Measurements from ENCODE around the gene RFX2.
"Not testable (repeated sequence)": the region's sequence is repeated elsewhere in the genome, so short reads cannot be mapped to it uniquely, and the experiment has no call there.

RFX2 gene

DNA sequence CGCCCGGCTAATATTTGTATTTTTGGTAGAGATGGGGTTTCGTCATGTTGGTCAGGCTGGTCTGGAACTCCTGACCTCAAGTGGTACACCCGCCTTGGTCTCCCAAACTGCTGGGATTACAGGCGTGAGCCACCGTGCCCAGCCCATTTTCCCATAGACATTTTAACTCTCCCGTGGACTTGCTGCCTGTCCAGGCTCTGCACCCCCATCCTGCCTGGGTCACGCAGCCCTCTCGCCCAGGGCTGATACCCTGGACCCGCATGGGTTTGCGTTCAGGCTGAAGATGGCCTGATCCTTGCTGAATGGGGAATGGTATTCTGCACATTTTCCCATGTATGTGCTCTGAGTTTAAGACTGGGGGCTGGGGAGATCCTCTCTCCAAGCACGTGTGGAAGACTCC, 86.4 kb downstream of the RFX2 start:
- H3K27ac ChIP-seq = no peak overlapping the region
- no peak overlapping the region for H3K4me3 ChIP-seq

DNA sequence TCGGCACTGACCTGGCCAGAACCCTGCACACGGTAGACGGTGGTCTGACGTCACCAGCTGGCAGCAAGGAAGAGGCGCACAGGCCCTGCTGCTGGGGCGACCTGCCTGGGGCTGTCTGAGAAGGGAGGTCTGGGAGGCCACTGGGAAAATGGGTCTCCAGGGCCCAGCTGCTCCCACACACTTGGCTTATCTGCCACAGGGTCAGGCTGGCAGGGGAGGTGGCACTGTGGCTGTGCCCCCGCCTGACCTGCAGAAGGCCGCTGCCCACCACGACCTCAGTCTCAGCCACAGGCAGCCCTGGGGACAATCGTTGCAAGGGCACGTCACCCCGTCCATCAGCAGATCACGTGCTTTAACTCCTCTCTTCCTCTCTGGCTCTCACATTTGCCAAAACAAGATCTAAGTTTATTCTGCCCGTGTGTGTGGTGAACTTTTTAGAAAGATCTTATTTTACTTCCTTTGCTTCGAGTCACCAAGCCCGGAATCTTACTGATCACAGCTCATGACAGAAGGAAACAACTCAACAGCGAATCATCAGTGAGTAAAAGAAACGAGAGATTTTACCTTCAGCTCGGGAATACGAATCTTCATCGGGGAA, 87.1 kb downstream of the RFX2 start:
- H3K4me3 ChIP-seq = no peak overlapping the region
- peak overlapping the region in 2 of 21 experiments; percentile 9 to 31 for H3K27ac ChIP-seq

DNA sequence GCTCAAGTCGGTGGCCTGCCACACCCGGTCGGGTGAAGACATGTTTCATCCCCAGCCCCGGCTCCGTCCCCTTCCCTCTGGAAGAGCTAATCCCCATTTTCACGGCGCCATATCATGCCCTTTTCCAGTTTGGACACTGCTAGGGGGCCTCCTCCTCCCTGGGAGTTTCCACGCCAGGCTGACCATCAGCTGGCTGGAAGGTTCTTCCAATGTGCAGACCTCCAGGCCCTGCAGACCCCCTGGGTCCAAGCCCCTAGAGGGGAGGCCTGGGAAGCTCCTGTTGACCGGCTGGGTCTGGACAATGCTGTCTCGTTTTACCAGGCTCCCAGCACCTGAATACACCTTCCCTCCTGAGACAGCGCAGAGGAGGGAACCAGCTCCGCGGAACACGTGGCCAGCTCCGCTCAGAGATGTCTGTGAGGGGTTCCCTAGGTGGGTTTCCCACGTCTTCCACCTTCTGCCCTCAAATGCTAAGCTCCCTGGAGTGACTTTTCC, 87.7 kb downstream of the RFX2 start:
- peak overlapping the region in 2 of 21 experiments; percentile 9 to 31 for H3K27ac ChIP-seq
- H3K4me3 ChIP-seq = no peak overlapping the region

DNA sequence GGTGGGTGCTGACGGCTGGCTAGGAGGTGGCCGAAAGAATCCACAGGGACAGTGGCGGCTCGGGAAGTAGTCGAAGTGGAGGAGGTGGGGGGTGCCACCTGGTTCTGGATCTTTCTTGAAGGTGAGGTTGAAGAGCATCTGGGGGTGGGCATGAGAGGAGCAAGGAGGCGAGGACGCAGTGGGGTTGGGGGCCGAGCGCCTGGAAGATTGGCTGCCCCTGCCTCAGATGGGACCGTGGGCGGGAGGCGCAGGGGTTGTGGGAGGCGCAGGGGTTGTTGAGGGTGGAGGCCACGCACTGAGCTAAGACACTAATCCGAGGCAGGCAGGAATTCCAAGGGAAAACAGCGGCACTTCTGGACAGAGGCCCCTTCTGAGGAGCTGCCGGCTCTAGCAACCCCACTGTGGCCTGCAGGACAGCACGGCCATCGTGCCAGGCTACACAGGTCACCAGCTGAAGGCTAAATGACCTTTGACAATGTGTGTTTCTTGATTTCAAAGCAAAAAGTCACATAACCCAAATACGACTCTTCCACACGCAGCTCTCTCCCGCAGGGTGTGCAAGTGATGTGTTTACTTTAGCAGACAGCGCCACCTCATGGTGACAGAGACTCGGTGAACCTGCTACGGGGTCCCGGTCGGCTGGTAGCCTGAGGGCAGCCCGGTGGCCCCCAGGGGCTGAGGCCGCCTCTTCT, 88.3 kb downstream of the RFX2 start:
- Histone ChIP-seq H3K27ac (no peak overlapping the region), H3K4me3 (no peak overlapping the region)

DNA sequence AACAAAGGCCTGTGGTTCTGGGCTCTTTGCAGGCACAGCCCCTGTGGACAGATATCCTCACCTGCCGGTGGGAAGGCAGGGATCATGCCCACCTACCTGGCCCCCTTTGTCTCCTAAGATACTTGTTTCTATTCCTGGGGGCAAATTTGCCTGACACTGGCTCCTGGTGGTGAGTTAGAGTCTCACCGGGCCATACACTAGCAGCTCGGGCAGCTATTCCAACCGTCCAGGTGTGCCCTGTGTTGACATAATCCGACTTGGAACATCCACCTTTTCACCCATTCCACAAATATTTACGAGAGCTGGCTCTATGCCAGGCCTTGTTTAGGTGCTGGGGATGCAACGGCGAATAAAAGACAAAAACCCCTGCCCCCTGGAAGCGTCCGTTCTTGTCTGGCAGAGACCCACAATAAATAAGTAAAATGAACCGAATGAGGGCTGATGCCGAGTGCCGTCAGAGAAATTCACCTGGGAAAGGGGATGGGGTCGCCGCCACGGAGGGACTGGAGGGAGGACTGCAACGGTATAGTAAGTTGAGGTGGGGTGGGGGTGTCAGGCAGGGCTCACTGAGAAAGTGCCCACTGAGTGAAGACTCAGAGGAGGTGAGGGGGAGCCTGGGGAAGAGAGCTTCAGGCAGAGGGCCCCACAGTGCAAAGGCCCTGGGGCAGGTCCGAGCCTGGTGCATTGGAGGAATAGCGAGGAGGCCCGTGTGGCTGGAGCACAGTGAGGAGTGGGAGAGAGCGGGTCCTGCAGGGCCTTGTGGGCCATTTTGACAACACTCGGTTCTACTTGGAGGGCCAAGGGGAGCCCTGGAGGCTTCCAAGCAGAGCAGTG, 89.1 kb downstream of the RFX2 start:
- H3K27ac ChIP-seq = no peak overlapping the region
- H3K4me3 ChIP-seq = no peak overlapping the region

DNA sequence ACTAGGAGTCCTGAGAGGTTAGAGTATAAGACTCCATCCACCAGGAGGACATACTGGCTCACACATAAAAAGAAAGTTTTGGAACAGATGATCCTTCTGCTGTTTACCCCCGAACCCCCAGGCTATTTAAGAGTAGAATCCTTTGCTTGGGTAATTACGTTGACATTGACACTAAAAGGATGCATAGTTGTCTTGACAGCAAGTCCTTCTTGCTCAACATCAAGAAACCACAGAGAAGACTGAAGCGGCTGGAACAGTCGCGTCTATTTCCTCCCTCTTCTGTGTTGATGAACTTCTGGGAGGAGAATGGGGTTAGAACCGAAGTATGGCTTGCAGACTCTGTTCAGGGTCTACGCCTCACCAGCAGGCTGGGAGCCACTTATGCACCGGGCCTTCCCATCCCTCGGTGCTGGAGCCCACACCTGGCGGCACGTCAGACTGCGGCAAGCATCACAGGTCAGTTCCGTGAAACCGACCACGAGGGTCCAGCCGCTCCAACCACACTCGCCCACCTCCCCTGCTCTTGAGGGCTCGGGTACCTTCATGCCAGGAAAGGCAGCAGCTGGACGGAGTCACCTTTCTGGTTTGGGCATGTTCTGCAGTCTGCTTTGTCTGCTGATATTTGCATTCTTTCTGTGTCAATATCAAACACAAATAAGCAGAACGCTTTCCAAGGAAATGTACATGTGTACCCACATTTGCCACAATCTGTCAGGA, 90.0 kb downstream of the RFX2 start:
- Histone ChIP-seq H3K27ac (no peak overlapping the region), H3K4me3 (no peak overlapping the region)

DNA sequence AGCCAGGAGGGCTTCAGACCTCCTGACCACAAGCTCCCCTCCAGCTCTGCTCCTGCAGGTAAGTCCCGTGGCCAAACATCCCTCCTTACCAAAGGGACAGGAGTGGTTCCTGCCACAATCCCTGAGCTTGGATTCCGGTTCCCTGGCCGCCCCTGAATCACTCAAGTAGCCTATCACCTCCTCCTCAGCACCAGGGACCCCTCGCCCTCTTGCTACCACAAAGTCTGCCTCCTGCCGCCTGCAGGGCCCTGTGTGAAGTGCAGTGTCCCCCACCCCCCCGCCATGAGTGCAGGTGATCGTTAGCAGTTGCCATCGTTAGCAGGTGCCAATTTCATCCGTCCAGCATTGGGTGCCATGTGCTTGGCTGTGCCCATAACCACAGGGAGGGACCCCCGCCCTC, 91.5 kb downstream of the RFX2 start:
- H3K27ac ChIP-seq = no peak overlapping the region
- H3K4me3 ChIP-seq = no peak overlapping the region

DNA sequence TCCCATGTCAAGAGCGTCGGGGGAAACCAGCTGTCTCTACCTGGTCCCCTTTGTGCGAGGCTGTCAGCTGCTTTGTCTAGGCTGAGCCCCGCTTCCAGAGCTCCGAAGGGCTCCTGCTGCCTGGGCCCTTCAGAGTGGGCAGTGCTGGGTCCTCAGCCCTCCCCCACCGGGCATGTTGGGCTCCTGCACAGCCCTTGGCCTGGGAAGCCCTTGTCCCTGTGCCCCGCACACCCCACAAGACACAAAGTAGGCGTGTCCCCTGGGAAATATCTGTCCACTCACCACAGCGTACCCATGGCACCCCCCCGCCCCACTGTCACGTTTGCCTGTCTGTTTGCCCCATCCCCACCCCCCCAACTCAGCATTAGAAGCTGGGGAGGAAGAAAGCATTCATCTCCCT, 92.7 kb downstream of the RFX2 start:
- no peak overlapping the region for H3K27ac ChIP-seq
- no peak overlapping the region for H3K4me3 ChIP-seq

DNA sequence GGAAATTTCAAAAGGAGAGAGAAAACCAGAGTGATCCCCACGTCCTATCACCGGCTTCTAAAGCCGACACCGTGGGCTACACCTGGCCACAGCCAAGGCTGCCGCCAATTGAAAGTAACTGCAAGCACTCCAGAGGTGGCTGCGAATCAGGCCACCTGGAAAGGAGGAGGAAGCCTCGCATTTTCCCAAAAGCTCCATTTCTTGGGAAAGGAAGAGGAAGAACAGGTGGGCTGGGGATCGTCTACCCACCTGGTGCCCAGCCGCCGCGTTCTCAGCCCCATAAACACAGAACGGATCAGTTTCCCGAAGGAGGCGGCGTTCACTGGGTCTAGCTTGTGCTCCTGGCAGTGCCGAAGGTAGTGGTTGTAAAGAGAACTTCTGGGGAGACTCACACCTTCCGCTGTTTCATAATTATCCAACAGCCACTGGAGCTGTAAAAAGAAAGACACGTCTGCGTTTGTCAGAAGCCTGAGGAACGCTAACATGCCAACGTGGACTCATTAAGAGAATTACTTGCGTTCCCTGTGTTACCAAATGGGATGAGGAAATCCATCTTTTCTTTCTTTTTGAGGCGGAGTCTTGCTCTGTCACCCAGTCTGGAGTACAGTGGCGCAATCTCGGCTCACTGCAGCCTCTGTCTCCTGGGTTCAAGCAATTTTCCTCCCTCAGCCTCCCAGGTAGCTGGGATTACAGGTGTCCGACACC, 94.3 kb downstream of the RFX2 start:
- H3K4me3 ChIP-seq = no peak overlapping the region
- H3K27ac ChIP-seq = no peak overlapping the region

DNA sequence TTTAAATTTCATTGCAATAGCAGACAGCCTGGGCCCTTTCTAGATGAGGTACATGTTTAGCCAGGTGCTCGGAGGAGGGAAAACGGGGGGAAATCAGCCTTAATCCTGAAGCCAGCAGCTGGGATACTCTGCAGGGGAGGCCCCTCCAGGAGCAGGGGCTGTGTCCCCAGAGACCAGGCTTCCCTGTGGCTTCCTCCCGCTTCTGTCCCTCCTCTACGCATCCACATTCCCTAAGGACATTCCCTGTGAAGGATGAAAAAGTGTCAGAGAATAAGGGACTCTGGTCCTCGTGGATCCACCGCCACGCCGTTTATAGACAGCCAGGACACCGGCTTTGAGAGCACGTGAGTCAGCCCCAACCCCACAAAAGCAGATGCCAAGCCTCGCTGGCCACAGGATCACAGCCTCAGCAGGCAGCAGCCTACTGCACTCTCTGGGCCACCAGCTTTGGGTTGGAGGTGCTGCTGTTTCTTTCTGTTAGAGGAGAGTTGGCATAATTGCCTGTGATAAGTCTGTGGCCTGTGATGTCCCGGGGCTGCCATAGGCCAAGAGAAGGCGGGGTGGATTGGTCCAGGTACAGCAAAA, 95.7 kb downstream of the RFX2 start:
- H3K27ac ChIP-seq = no peak overlapping the region
- H3K4me3 ChIP-seq = no peak overlapping the region

DNA sequence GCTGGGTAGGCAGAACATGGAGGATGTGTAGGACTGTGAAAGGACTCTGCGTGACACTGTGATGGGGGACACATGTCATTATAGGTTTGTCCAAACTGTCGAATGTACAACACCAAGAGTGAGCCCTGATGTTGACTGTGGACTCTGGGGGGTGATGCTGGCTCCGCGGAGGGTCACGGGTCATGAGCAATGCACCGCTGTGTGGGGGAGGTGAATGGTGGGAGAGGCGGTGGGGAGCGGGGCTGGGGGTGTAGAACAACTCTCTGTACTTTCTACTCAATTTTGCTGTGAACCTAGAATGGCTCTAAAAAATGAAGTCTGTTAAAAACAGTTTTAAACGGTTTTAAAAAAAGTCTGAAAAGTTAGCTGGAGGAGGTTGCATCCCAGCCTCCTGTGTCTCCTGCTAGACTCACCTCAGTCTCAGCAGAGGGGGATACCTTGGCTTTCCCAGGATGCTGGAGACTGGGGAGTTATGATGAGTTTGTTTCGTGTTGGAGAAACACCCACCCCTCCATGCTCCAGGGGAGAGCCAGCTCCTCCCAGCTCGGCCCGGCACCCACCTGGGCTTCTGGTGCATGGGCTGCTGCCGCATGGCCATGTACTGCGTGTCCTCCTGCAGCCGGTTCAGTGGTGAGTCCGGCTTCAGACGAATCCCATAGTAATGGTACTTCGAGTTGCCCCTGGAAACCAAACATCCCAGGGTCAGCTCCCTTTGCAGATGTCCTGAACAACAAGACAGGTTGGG, 97.7 kb downstream of the RFX2 start:
- H3K4me3 ChIP-seq = no peak overlapping the region
- no peak overlapping the region for H3K27ac ChIP-seq

DNA sequence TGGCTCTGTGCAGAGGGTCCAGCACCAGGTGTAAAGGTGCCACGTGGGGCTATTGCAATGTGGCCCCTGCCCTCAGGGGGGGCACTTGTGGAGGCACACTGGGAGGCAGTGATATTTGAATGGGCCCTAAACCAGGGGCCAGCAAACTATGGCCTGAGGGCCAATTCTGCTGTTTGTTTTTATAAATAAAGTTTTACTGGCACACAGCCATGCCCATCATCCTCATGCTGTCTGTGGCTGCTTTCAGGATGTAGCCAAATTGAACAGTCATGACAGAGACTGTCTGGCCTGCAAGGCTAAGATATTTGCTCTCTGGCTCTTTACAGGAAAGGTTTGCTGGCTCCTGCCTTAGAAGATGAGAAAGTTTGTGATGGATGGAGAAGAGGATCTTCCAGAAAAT, 98.5 kb downstream of the RFX2 start:
- Histone ChIP-seq H3K4me3 (no peak overlapping the region), H3K27ac (no peak overlapping the region)

DNA sequence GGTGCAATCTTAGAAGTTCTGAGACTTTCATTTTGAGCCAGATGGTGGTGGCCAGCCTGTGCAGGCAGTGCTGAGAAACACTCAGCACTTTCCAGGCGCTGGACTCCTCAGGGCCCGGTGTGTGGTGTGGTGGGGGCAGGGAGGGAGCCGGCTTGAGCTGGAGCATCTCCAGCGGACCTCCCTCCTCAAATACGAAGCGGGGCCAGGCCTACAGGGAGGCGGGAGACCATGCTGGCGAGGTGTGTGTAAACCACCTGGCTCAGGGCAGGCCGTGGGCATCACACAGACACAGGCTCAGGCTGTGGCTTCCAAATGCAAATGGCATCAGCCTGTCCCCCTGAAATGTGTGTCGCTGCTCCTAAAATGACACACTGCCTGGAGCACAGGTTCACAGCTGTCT, 99.1 kb downstream of the RFX2 start:
- Histone ChIP-seq H3K4me3 (no peak overlapping the region), H3K27ac (no peak overlapping the region)

DNA sequence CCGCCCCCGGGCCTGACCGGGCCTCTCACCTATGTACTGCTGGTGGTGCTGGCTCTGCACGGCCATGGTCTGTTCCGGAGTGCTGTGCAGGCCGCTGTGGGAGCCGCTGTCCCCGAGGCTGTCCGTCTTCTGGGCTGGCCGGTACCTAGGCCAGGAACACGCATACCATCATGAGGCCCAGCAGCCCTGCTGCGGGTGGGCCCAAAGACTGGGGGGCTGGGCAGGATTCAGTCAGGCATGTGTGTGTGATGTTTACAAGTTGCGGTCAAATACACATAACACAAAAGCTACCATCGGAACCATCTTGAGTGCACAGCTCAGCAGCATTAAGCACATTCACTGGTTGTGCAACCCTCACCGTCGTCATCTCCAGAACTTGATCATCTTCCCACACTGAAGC, 100.2 kb downstream of the RFX2 start:
- Histone ChIP-seq H3K27ac (no peak overlapping the region), H3K4me3 (no peak overlapping the region)

DNA sequence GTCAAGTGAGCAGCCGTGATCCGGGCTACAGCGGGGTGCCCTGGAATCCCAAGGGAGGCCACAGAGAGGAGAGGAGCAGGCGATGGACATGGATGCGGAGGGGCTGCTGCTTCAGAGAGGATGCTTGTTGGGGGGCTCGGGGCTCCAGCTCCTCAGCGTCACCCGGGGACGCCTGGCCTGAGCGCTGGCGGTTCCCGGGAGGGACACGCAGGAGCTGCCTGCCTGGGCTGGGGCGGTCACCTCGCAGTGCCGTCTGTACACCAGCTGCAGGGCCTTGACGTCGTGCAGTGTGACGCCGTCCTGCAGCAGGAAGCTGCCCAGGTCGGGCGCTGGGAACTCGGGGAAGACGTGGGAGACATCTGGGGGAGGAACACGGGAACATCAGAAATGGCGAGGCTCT, 102.4 kb downstream of the RFX2 start:
- Histone ChIP-seq H3K27ac (no peak overlapping the region), H3K4me3 (no peak overlapping the region)

DNA sequence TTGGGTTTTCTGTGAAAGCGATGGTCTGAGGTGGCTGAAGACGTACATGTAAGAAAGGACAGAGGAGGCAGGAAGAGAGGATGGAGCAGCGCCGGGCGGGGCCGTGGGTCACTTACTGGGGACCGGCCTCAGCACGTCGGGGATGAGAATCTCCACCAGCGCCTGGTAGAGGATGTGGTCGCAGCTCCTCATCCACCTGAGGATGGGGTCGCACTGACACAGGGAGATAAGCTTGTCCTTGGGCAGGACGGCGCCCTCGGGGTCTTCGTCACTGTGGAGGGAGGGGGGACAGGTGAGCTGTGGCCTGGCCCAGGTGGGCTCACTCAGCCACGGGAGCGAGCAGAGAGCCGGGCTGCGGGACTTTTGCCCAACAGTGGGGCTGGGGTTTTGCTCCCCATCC, 103.4 kb downstream of the RFX2 start:
- H3K27ac ChIP-seq = no peak overlapping the region

DNA sequence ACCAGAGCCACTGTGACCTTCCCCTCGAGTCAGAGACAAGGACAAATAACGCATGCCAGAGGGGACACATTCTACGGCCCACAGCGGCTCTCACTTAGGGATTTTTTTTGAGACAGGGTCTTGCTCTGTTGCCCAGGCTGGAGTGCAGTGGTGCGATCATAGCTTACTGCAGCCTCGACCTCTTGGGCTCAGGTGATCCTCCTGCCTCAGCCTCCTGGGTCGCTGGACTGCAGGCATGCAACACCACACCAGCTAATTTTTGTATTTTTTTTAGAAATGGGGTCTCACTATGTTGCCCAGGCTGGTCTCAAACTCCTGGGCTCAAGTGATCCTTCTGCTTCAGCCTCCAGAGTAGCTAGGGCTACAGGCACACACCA, 104.2 kb downstream of the RFX2 start:
- not testable (repeated sequence) for H3K27ac ChIP-seq, H3K4me3 ChIP-seq

More for the DNA sequence above, 103.4 kb downstream of the RFX2 start:
- H3K4me3 ChIP-seq = no peak overlapping the region

DNA sequence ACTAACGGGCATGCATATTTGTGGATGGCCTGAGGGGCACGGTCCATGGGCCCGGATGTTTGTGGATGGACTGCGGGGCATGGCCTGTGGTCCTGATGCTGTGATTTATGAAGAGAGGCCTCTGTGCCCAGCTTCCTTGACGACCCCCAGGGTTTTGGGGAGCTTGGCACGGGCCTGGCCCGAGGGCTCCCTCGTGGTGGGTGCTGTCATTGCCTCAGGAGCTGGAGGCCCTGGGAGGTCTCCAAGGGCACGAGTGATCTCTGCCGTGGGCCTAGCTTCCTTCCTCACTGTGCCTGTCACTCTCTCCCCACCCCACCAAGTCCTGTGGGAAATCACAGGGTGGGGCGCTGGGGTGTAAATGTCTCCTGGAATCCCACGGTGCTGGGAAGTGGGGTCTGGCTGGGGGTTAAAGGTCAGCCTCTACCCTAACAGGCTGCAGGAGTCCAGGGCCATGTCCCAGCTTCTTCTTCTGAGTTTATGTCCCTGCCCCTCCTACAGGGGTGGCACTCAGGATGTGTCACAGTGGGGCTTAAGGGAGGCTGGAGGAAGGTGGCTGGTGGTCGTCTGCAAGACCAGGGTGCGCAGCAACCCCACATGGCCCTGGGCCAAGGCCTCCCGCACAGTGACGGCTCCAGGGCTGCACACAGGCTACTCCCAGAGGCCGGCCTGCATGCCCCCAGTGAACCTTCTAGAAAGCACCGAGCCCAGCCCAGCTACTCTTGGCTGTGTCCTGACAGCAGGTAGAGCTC, 104.8 kb downstream of the RFX2 start:
- no peak overlapping the region for H3K4me3 ChIP-seq
- no peak overlapping the region for H3K27ac ChIP-seq
